Skeletal muscle tissue (tissue), 4 donors: Measurements from ENCODE around the gene SYNJ2. TPM values are rescaled to one million over a fixed set of nuclear protein-coding genes. Genes with fewer than 3 reads are reported as not detected.

Experiments
- H3K27ac ChIP-seq: one replicate; pipeline ENCODE4 v1.7.0; 2013; ENCODE audit warnings: mild to moderate bottlenecking, low read depth, low read length, inconsistent platforms
- H3K27me3 ChIP-seq, 3 donors: one replicate each; pipeline ENCODE4 v1.7.0; 2013; ENCODE audit warnings: low read length in 3 of 3; ENCODE audit not compliant: control insufficient read depth in 3 of 3, insufficient read depth in 3 of 3
- H3K36me3 ChIP-seq, 3 donors: one replicate each; pipeline ENCODE4 v1.7.0; 2013; ENCODE audit warnings: low read length in 3 of 3; ENCODE audit not compliant: control insufficient read depth in 3 of 3, insufficient read depth in 3 of 3
- H3K4me1 ChIP-seq, 3 donors: one replicate each; pipeline ENCODE4 v1.7.0; 2013; ENCODE audit warnings: low read length in 3 of 3, mild to moderate bottlenecking in 3 of 3; ENCODE audit not compliant: control insufficient read depth in 3 of 3, insufficient read depth in 3 of 3
- H3K4me3 ChIP-seq, 3 donors: one replicate each; pipeline ENCODE4 v1.7.0; 2013; ENCODE audit warnings: low read length in 3 of 3
- H3K9ac ChIP-seq, 3 donors: one replicate each; pipeline ENCODE4 v1.7.0; 2013; ENCODE audit warnings: low read length in 3 of 3, mild to moderate bottlenecking in 3 of 3, moderate library complexity in 2 of 3, low read depth in 1 of 3
- H3K9me3 ChIP-seq, 3 donors: one replicate each; pipeline ENCODE4 v1.7.0; 2013; ENCODE audit warnings: low read length in 3 of 3; ENCODE audit not compliant: control insufficient read depth in 3 of 3
- total RNA-seq: library from RNA; depleted of rRNA; stranded (reverse); fragments of >200 nt; gene quantifications from one replicate; pipeline ENCODE4 v1.2.3, GENCODE V29; 2014
- donor health status: Osteomylitis.

The SYNJ2 gene
- total RNA-seq, 1 donor from 2014 or later = 8.4 TPM

- H3K9me3 ChIP-seq = no peaks in the 10 kb centered on the region
- peaks cover 10 to 22% (median 14%) of the 10 kb centered on the region in 3 donors for H3K36me3 ChIP-seq
- H3K27ac ChIP-seq = peak overlapping the region; percentile 72
- no peak overlapping the region for H3K4me3 ChIP-seq
- H3K4me1 ChIP-seq = peaks cover 18 to 32% (median 30%) of the 10 kb centered on the region in 3 donors
- H3K27me3 ChIP-seq = no peaks in the 10 kb centered on the region
- H3K9ac ChIP-seq = no peak overlapping the region
These were observed 80.2 kb downstream of the SYNJ2 start for GRCh38 chr6:158061709-158062461.

- Histone ChIP-seq H3K4me1 (peaks cover 22 to 27% (median 26%) of the 10 kb centered on the region in 3 donors), H3K36me3 (peaks cover 10 to 23% (median 14%) of the 10 kb centered on the region in 3 donors), H3K4me3 (no peak overlapping the region)
These were observed 82.1 kb downstream of the SYNJ2 start for GRCh38 chr6:158063736-158064135.

GRCh38 chr6:158064725-158065251, 83.1 kb downstream of the SYNJ2 start:
- Histone ChIP-seq H3K9ac (no peak overlapping the region), H3K4me3 (no peak overlapping the region), H3K4me1 (peaks cover 21 to 31% (median 23%) of the 10 kb centered on the region in 3 donors), H3K9me3 (no peaks in the 10 kb centered on the region), H3K27me3 (no peaks in the 10 kb centered on the region), H3K27ac (no peak overlapping the region), H3K36me3 (peaks cover 10 to 21% (median 14%) of the 10 kb centered on the region in 3 donors)

More at GRCh38 chr6:158063736-158064135, 82.1 kb downstream of the SYNJ2 start:
- no peak overlapping the region for H3K9ac ChIP-seq
- no peak overlapping the region for H3K27ac ChIP-seq
- H3K9me3 ChIP-seq = no peaks in the 10 kb centered on the region
- no peaks in the 10 kb centered on the region for H3K27me3 ChIP-seq

- H3K9me3 ChIP-seq = no peaks in the 10 kb centered on the region
- peaks cover 6 to 16% (median 8%) of the 10 kb centered on the region in 3 donors for H3K4me1 ChIP-seq
- H3K27me3 ChIP-seq = no peaks in the 10 kb centered on the region
- H3K36me3 ChIP-seq = peaks cover 10 to 33% (median 18%) of the 10 kb centered on the region in 3 donors
- H3K9ac ChIP-seq = no peak overlapping the region
- H3K4me3 ChIP-seq = no peak overlapping the region
- no peak overlapping the region for H3K27ac ChIP-seq
These were observed 84.6 kb downstream of the SYNJ2 start for GRCh38 chr6:158066136-158066781.

- H3K9me3 ChIP-seq = no peaks in the 10 kb centered on the region
- no peak overlapping the region for H3K27ac ChIP-seq
- H3K27me3 ChIP-seq = no peaks in the 10 kb centered on the region
- no peak overlapping the region for H3K4me3 ChIP-seq
- peaks cover 5 to 14% (median 5%) of the 10 kb centered on the region in 3 donors for H3K4me1 ChIP-seq
- peaks cover 10 to 33% (median 18%) of the 10 kb centered on the region in 3 donors for H3K36me3 ChIP-seq
- no peak overlapping the region for H3K9ac ChIP-seq
These were observed 85.9 kb downstream of the SYNJ2 start for GRCh38 chr6:158067436-158068015.

GRCh38 chr6:158068156-158068892, 86.7 kb downstream of the SYNJ2 start:
- Histone ChIP-seq H3K9me3 (no peaks in the 10 kb centered on the region), H3K4me1 (peaks cover 5 to 14% (median 5%) of the 10 kb centered on the region in 3 donors), H3K27ac (peak overlapping the region; percentile 44), H3K27me3 (no peaks in the 10 kb centered on the region), H3K9ac (peak overlapping the region in 1 of 3 donors; percentile 32), H3K4me3 (no peak overlapping the region), H3K36me3 (peaks cover 10 to 32% (median 18%) of the 10 kb centered on the region in 3 donors)

- Histone ChIP-seq H3K36me3 (peaks cover 4 to 26% (median 14%) of the 10 kb centered on the region in 3 donors), H3K4me3 (no peak overlapping the region), H3K9ac (peak overlapping the region in 1 of 3 donors; percentile 32), H3K27ac (peak overlapping the region; percentile 59), H3K27me3 (no peaks in the 10 kb centered on the region), H3K4me1 (peaks cover 5 to 14% (median 5%) of the 10 kb centered on the region in 3 donors), H3K9me3 (no peaks in the 10 kb centered on the region)
These were observed 87.5 kb downstream of the SYNJ2 start for GRCh38 chr6:158068893-158069799.

- H3K27ac ChIP-seq = peak overlapping the region; percentile 59
- H3K4me1 ChIP-seq = peaks cover 5 to 14% (median 5%) of the 10 kb centered on the region in 3 donors
- no peaks in the 10 kb centered on the region for H3K27me3 ChIP-seq
- no peak overlapping the region for H3K9ac ChIP-seq
- H3K36me3 ChIP-seq = peaks cover 4 to 24% (median 15%) of the 10 kb centered on the region in 3 donors
- no peaks in the 10 kb centered on the region for H3K9me3 ChIP-seq
- H3K4me3 ChIP-seq = no peak overlapping the region
These were observed 88.1 kb downstream of the SYNJ2 start for GRCh38 chr6:158069800-158070195.
